HEK293 (cell line): ENCODE results near the gene MRC2.

Experiments
- CTCF ChIP-seq: fragments of 450-650 bp; formaldehyde crosslinking; IDR thresholded peaks from 2 replicates; pipeline ENCODE4 v1.5.1; 2016; ENCODE audit warnings: missing biosample characterization, missing genetic modification characterization
- GLIS2 ChIP-seq: fragments of 450-650 bp; formaldehyde crosslinking; IDR thresholded peaks from 2 replicates; pipeline ENCODE4 v1.5.1; 2016; ENCODE audit warnings: missing biosample characterization, missing genetic modification characterization
- KLF1 ChIP-seq: fragments of 450-650 bp; formaldehyde crosslinking; IDR thresholded peaks from 2 replicates; pipeline ENCODE4 v1.5.1; 2016; ENCODE audit warnings: missing biosample characterization, missing genetic modification characterization
- MZF1 ChIP-seq: fragments of 450-650 bp; formaldehyde crosslinking; IDR thresholded peaks from 2 replicates; pipeline ENCODE4 v1.5.1; 2017; ENCODE audit warnings: missing biosample characterization, missing genetic modification characterization, borderline replicate concordance
- PBX3 ChIP-seq: sonication (generic); formaldehyde crosslinking; IDR thresholded peaks from 2 replicates; pipeline ENCODE4 v1.8.1; 2022; ENCODE audit warnings: mild to moderate bottlenecking, moderate library complexity, missing genetic modification reagents
- ZBTB26 ChIP-seq: fragments of 450-650 bp; formaldehyde crosslinking; optimal IDR thresholded peaks from 2 replicates; pipeline ENCODE3; 2016; ENCODE audit warnings: missing biosample characterization, mild to moderate bottlenecking, missing genetic modification characterization
- ZNF112 ChIP-seq: fragments of 450-650 bp; formaldehyde crosslinking; IDR thresholded peaks from 2 replicates; pipeline ENCODE4 v1.5.0; 2017; ENCODE audit warnings: missing biosample characterization, missing genetic modification characterization
- ZNF274 ChIP-seq, 2 experiments: fragments of 200-500 bp in 1 of 2; fragments of 450-650 bp in 1 of 2; sonication (Bioruptor generic) in 1 of 2; formaldehyde crosslinking in 1 of 2; IDR thresholded peaks; 2 replicates each; pipeline versions ENCODE4 v1.5.1 to v1.6.1; 2014 to 2016; ENCODE audit warnings: borderline replicate concordance in 1 of 2, inconsistent platforms in 1 of 2, low read length in 1 of 2, missing biosample characterization in 1 of 2, missing genetic modification characterization in 1 of 2
- ZNF837 ChIP-seq: fragments of 450-650 bp; formaldehyde crosslinking; IDR thresholded peaks from 2 replicates; pipeline ENCODE4 v1.5.1; 2016; ENCODE audit warnings: missing biosample characterization, missing genetic modification characterization
- ZSCAN5A ChIP-seq: fragments of 450-650 bp; formaldehyde crosslinking; IDR thresholded peaks from 2 replicates; pipeline ENCODE4 v1.5.1; 2016; ENCODE audit warnings: missing biosample characterization, missing genetic modification characterization
- TF ChIP-seq, protein P1 (sequence below): fragments of 450-650 bp; IDR thresholded peaks from 2 replicates; pipeline ENCODE4 v1.5.1; 2018; ENCODE audit warnings: missing biosample characterization, missing genetic modification characterization
- TF ChIP-seq, protein P2 (sequence below): fragments of 450-650 bp; formaldehyde crosslinking; IDR thresholded peaks from 2 replicates; pipeline ENCODE4 v1.5.1; 2016; ENCODE audit warnings: missing biosample characterization, missing genetic modification characterization

GRCh38 chr17:62605588-62605987 lies 21.9 kb upstream of the MRC2 start:
- TF ChIP-seq CTCF (tag by site-specific recombination): no peak
- TF ChIP-seq, protein P1, sequence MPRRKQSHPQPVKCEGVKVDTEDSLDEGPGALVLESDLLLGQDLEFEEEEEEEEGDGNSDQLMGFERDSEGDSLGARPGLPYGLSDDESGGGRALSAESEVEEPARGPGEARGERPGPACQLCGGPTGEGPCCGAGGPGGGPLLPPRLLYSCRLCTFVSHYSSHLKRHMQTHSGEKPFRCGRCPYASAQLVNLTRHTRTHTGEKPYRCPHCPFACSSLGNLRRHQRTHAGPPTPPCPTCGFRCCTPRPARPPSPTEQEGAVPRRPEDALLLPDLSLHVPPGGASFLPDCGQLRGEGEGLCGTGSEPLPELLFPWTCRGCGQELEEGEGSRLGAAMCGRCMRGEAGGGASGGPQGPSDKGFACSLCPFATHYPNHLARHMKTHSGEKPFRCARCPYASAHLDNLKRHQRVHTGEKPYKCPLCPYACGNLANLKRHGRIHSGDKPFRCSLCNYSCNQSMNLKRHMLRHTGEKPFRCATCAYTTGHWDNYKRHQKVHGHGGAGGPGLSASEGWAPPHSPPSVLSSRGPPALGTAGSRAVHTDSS: no peak
- no peak for TF ChIP-seq MZF1 (tag by site-specific recombination)
- TF ChIP-seq ZBTB26: no peak
- TF ChIP-seq ZNF837 (tag by site-specific recombination): no peak
- no peak for TF ChIP-seq PBX3 (CRISPR knock-in tag)
- TF ChIP-seq ZNF274 (IDR thresholded peaks at IDR 0.05; ENCODE audit: low read length): no peak
- no peak for TF ChIP-seq ZNF274 (tag by site-specific recombination; IDR thresholded peaks at IDR 0.05; ENCODE audit: borderline replicate concordance)
- TF ChIP-seq, protein P2, sequence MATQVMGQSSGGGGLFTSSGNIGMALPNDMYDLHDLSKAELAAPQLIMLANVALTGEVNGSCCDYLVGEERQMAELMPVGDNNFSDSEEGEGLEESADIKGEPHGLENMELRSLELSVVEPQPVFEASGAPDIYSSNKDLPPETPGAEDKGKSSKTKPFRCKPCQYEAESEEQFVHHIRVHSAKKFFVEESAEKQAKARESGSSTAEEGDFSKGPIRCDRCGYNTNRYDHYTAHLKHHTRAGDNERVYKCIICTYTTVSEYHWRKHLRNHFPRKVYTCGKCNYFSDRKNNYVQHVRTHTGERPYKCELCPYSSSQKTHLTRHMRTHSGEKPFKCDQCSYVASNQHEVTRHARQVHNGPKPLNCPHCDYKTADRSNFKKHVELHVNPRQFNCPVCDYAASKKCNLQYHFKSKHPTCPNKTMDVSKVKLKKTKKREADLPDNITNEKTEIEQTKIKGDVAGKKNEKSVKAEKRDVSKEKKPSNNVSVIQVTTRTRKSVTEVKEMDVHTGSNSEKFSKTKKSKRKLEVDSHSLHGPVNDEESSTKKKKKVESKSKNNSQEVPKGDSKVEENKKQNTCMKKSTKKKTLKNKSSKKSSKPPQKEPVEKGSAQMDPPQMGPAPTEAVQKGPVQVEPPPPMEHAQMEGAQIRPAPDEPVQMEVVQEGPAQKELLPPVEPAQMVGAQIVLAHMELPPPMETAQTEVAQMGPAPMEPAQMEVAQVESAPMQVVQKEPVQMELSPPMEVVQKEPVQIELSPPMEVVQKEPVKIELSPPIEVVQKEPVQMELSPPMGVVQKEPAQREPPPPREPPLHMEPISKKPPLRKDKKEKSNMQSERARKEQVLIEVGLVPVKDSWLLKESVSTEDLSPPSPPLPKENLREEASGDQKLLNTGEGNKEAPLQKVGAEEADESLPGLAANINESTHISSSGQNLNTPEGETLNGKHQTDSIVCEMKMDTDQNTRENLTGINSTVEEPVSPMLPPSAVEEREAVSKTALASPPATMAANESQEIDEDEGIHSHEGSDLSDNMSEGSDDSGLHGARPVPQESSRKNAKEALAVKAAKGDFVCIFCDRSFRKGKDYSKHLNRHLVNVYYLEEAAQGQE (tag by site-specific recombination): no peak
- no peak for TF ChIP-seq ZSCAN5A
- TF ChIP-seq GLIS2 (tag by site-specific recombination): no peak
- TF ChIP-seq KLF1 (tag by site-specific recombination): no peak
- TF ChIP-seq ZNF112 (tag by site-specific recombination): no peak
